HepG2 (cell line): ENCODE measurements around the gene DCTN4. TPM values are rescaled to one million over a fixed set of nuclear protein-coding genes. Genes with fewer than 3 reads are reported as not detected.

ENCODE experiments used
- ADNP ChIP-seq: sonication (generic); formaldehyde crosslinking; IDR thresholded peaks from 2 replicates; pipeline ENCODE4 v1.4.0; 2020; ENCODE audit warnings: missing genetic modification reagents
- DBP ChIP-seq: sonication (generic); formaldehyde crosslinking; IDR thresholded peaks from 2 replicates; pipeline ENCODE4 v1.4.0; 2020; ENCODE audit warnings: missing genetic modification reagents; ENCODE audit errors: not compliant biosample characterization
- DMAP1 ChIP-seq: IDR thresholded peaks from 2 replicates; pipeline ENCODE4 v1.6.1; 2016
- DRAP1 ChIP-seq: IDR thresholded peaks from 2 replicates; pipeline ENCODE4 v1.6.1; 2016; ENCODE audit warnings: missing genetic modification reagents, missing compliant biosample characterization
- FOXA3 ChIP-seq: IDR thresholded peaks from 2 replicates; pipeline ENCODE4 v1.6.1; 2016; ENCODE audit warnings: missing genetic modification reagents, missing compliant biosample characterization
- FOXC1 ChIP-seq: sonication (generic); formaldehyde crosslinking; IDR thresholded peaks from 2 replicates; pipeline ENCODE4 v1.8.0; 2022; ENCODE audit warnings: mild to moderate bottlenecking, missing genetic modification reagents, borderline replicate concordance
- HNF1B ChIP-seq: sonication (generic); formaldehyde crosslinking; IDR thresholded peaks from 2 replicates; pipeline ENCODE4 v1.5.1; 2020; ENCODE audit warnings: mild to moderate bottlenecking, moderate library complexity, missing genetic modification reagents
- LCORL ChIP-seq, 2 experiments: fragments of 450-650 bp in 1 of 2; sonication (generic) in 1 of 2; formaldehyde crosslinking in 1 of 2; IDR thresholded peaks; 2 replicates each; pipeline versions ENCODE4 v1.5.0 to v1.6.1; 2017 to 2020; ENCODE audit warnings: antibody characterized with exemption in 1 of 2, missing genetic modification reagents in 1 of 2
- MATR3 ChIP-seq: sonication (generic); formaldehyde crosslinking; IDR thresholded peaks from 2 replicates; pipeline ENCODE4 v1.4.0; 2020; ENCODE audit warnings: missing genetic modification reagents
- PHF20 ChIP-seq: sonication (generic); formaldehyde crosslinking; IDR thresholded peaks from 2 replicates; pipeline ENCODE4 v1.5.0; 2020; ENCODE audit warnings: mild to moderate bottlenecking, missing genetic modification reagents
- SALL2 ChIP-seq: sonication (generic); formaldehyde crosslinking; IDR thresholded peaks from 2 replicates; pipeline ENCODE4 v1.8.1; 2023; ENCODE audit warnings: mild to moderate bottlenecking, missing genetic modification reagents, inconsistent platforms
- SAP130 ChIP-seq: IDR thresholded peaks from 2 replicates; pipeline ENCODE4 v1.6.1; 2016; ENCODE audit warnings: low read depth
- SKI ChIP-seq: fragments of 450-650 bp; IDR thresholded peaks from one replicate; pipeline ENCODE4 v1.6.1; 2018; ENCODE audit warnings: mild to moderate bottlenecking; ENCODE audit not compliant: partially characterized antibody
- TGIF2 ChIP-seq: IDR thresholded peaks from 2 replicates; pipeline ENCODE4 v1.6.1; 2016; ENCODE audit warnings: control low read depth, missing compliant biosample characterization
- TMF1 ChIP-seq: sonication (generic); formaldehyde crosslinking; IDR thresholded peaks from 2 replicates; pipeline ENCODE4 v1.8.1; 2022; ENCODE audit warnings: low read depth, missing genetic modification reagents
- ZBTB20 ChIP-seq: sonication (generic); formaldehyde crosslinking; IDR thresholded peaks from 2 replicates; pipeline ENCODE4 v1.8.1; 2023; ENCODE audit warnings: missing genetic modification reagents, low read depth, mild to moderate bottlenecking, borderline replicate concordance
- ZBTB7B ChIP-seq: sonication (generic); formaldehyde crosslinking; IDR thresholded peaks from 2 replicates; pipeline ENCODE4 v1.4.0; 2020; ENCODE audit warnings: missing genetic modification reagents
- ZFP37 ChIP-seq: sonication (generic); formaldehyde crosslinking; IDR thresholded peaks from 2 replicates; pipeline ENCODE4 v1.4.0; 2020; ENCODE audit warnings: missing genetic modification reagents, borderline replicate concordance
- ZNF609 ChIP-seq: sonication (generic); formaldehyde crosslinking; IDR thresholded peaks from 2 replicates; pipeline ENCODE4 v1.4.0; 2020; ENCODE audit warnings: mild to moderate bottlenecking, missing genetic modification reagents, borderline replicate concordance
- ZNF776 ChIP-seq: sonication (generic); formaldehyde crosslinking; IDR thresholded peaks from 2 replicates; pipeline ENCODE4 v1.4.0; 2020; ENCODE audit warnings: mild to moderate bottlenecking, missing genetic modification reagents
- ZNF816 ChIP-seq: sonication (generic); formaldehyde crosslinking; IDR thresholded peaks from 2 replicates; pipeline ENCODE4 v1.8.0; 2022; ENCODE audit warnings: missing genetic modification reagents, mild to moderate bottlenecking, borderline replicate concordance
- ZZZ3 ChIP-seq: sonication (generic); formaldehyde crosslinking; IDR thresholded peaks from 2 replicates; pipeline ENCODE4 v1.4.0; 2020; ENCODE audit warnings: missing genetic modification reagents, mild to moderate bottlenecking, borderline replicate concordance
- polyA plus RNA-seq, 8 experiments: library from polyadenylated mRNA; depleted of rRNA in 3 of 8; stranded (reverse) in 7 of 8; unstranded in 1 of 8; fragments of >200 nt; fragmentation: Illumina TruSeq in 4 of 8; extraction: Trizol in 4 of 8; gene quantifications; 2 replicates each; pipeline versions ENCODE4 v1.2.1 to v1.2.3, GENCODE V29; 2011 to 2016; ENCODE audit warnings: low read depth in 4 of 8, missing spikeins in 1 of 8, mixed read lengths in 1 of 8; ENCODE audit not compliant: insufficient read depth in 1 of 8
- total RNA-seq, 5 experiments: library from RNA; depleted of rRNA; stranded (reverse); fragments of >200 nt; fragmentation: Illumina TruSeq; extraction: Trizol; gene quantifications; 2 replicates each; pipeline ENCODE4 v1.2.3, GENCODE V29; 2016; ENCODE audit warnings: low read depth in 1 of 5

Gene DCTN4
- total and polyA plus RNA-seq, 2 of the 13 experiments (the other 11 are each of a cell fraction or from before 2014, with no cell fraction given): 24.1 to 26.9 TPM

- 0 out of 2 replicates have a peak, but pooled peaks have one; percentile 5 for TF ChIP-seq ZBTB20 (CRISPR knock-in tag)
- TF ChIP-seq ZNF776: peak; percentile 47; the same call in 1 of the 2 replicates
- no peak for TF ChIP-seq TGIF2 (CRISPR knock-in tag)
- peak; percentile 48; the same call in 1 of the 2 replicates for TF ChIP-seq DRAP1 (CRISPR knock-in tag)
- peak; percentile 12 for TF ChIP-seq PHF20 (CRISPR knock-in tag)
- peak; percentile 90 for TF ChIP-seq ZNF816
- TF ChIP-seq ZNF609 (CRISPR knock-in tag): peak; percentile 50
- TF ChIP-seq TMF1 (CRISPR knock-in tag): 0 out of 2 replicates have a peak, but pooled peaks have one; percentile 57
- TF ChIP-seq SKI: no peak
- TF ChIP-seq SAP130 (CRISPR knock-in tag): peak; percentile 77
- no peak; the same call in 1 of the 2 replicates for TF ChIP-seq HNF1B (CRISPR knock-in tag)
- TF ChIP-seq LCORL (IDR thresholded peaks at IDR 0.05): no peak
- TF ChIP-seq LCORL (CRISPR knock-in tag; IDR thresholded peaks at IDR 0.05): peak; percentile 53
- TF ChIP-seq MATR3 (CRISPR knock-in tag): no peak
- TF ChIP-seq ADNP (CRISPR knock-in tag): peak; percentile 62; the same call in 1 of the 2 replicates
- TF ChIP-seq DMAP1: no peak
- TF ChIP-seq ZBTB7B (CRISPR knock-in tag): peak; percentile 57; the same call in 1 of the 2 replicates
- no peak for TF ChIP-seq ZZZ3 (CRISPR knock-in tag)
- TF ChIP-seq DBP (CRISPR knock-in tag): no peak
- peak; percentile 25; the same call in 1 of the 2 replicates for TF ChIP-seq FOXA3 (CRISPR knock-in tag)
- TF ChIP-seq SALL2 (CRISPR knock-in tag): peak; percentile 41; the same call in 1 of the 2 replicates
- TF ChIP-seq ZFP37 (CRISPR knock-in tag): peak; percentile 25; the same call in 1 of the 2 replicates
- TF ChIP-seq FOXC1 (CRISPR knock-in tag): peak; percentile 49; the same call in 1 of the 2 replicates
Observed at GRCh38 chr5:150778517-150779396, 19.9 kb upstream of the DCTN4 start, which contains the start of gene SMIM3 (continued).
